Breast epithelium (tissue), 4 donors: Measurements from ENCODE around the gene DUSP21. TPM values are rescaled to one million over a fixed set of nuclear protein-coding genes. Genes with fewer than 3 reads are reported as not detected.

Experiments used
- DNase-seq, 2 donors: peaks; one replicate each; pipeline ENCODE4 v3.0.0-alpha.2; 2019; ENCODE audit warnings: low spot score in 2 of 2
- H3K27ac ChIP-seq, 2 donors: fragments of 200-600 bp; sonication (generic) in 1 of 2; one replicate each; pipeline ENCODE4 v1.5.1; 2016 to 2019; ENCODE audit warnings: mild to moderate bottlenecking in 1 of 2
- H3K27me3 ChIP-seq, 2 donors: fragments of 200-600 bp; sonication (generic) in 1 of 2; one replicate each; pipeline versions ENCODE4 v1.5.1 to v1.6.0; 2017 to 2019; ENCODE audit warnings: control low read depth in 1 of 2, mild to moderate bottlenecking in 1 of 2
- H3K36me3 ChIP-seq: fragments of 200-600 bp; one replicate; pipeline ENCODE4 v1.5.1; 2019
- H3K4me1 ChIP-seq, 2 donors: fragments of 200-600 bp; sonication (generic); one replicate each; pipeline ENCODE4 v1.5.1; 2016 to 2019; ENCODE audit warnings: control low read depth in 1 of 2
- H3K4me3 ChIP-seq, 3 donors: fragments of 200-600 bp; sonication (generic); 1 replicate in 2 of 3; 2 replicates in 1 of 3; pipeline ENCODE4 v1.5.1; 2016 to 2019; ENCODE audit warnings: mild to moderate bottlenecking in 3 of 3, moderate library complexity in 2 of 3
- H3K9me3 ChIP-seq, 2 donors: fragments of 200-600 bp; sonication (generic) in 1 of 2; one replicate each; pipeline ENCODE4 v1.5.1; 2016 to 2019; ENCODE audit warnings: control low read depth in 1 of 2
- CTCF ChIP-seq, 3 donors: fragments of 450-650 bp; IDR thresholded peaks; one replicate each; pipeline ENCODE4 v1.5.1; 2016 to 2017; ENCODE audit warnings: antibody characterized with exemption in 3 of 3, mild to moderate bottlenecking in 3 of 3, moderate library complexity in 3 of 3
- POLR2A ChIP-seq: fragments of 450-650 bp; IDR thresholded peaks from one replicate; pipeline ENCODE4 v1.6.1; 2016; ENCODE audit warnings: antibody characterized with exemption, mild to moderate bottlenecking, moderate library complexity
- POLR2AphosphoS5 ChIP-seq, 3 donors: sonication (generic); formaldehyde crosslinking; IDR thresholded peaks; one replicate each; pipeline ENCODE4 v1.6.1; 2017; ENCODE audit warnings: antibody characterized with exemption in 3 of 3
- intact Hi-C: fragments of 100-400 bp; cut with DNase I; formaldehyde crosslinking; loops from one replicate; pipeline ENCODE4 v1.15.1; 2023; ENCODE audit warnings: low total_unique reads
- total RNA-seq, 3 donors: library from RNA; depleted of rRNA; stranded (reverse); fragments of >200 nt; gene quantifications; one replicate each; pipeline ENCODE4 v1.1.0, GENCODE V29; 2016

DUSP21 gene
- total RNA-seq, 3 donors from 2014 or later: not detected

GRCh38 chrX:44873415-44874276 lies 29.8 kb downstream of the DUSP21 start:
- Histone ChIP-seq H3K27ac (peak overlapping the region; percentile 100), H3K9me3 (no peaks in the 10 kb centered on the region), H3K36me3 (no peaks in the 10 kb centered on the region), H3K27me3 (no peaks in the 10 kb centered on the region), H3K4me3 (peak overlapping the region; percentile 72 to 97 (median 75)), H3K4me1 (peaks cover 3 to 11% of the 10 kb centered on the region in 2 donors)
- TF ChIP-seq POLR2AphosphoS5 (IDR thresholded peaks at IDR 0.05) (peak in 2 of 3 donors; percentile 6 to 10), CTCF (IDR thresholded peaks at IDR 0.05) (no peak)
- peak; percentile 36 to 50 for DNase-seq
- intact Hi-C loops: no loop called here

DNA sequence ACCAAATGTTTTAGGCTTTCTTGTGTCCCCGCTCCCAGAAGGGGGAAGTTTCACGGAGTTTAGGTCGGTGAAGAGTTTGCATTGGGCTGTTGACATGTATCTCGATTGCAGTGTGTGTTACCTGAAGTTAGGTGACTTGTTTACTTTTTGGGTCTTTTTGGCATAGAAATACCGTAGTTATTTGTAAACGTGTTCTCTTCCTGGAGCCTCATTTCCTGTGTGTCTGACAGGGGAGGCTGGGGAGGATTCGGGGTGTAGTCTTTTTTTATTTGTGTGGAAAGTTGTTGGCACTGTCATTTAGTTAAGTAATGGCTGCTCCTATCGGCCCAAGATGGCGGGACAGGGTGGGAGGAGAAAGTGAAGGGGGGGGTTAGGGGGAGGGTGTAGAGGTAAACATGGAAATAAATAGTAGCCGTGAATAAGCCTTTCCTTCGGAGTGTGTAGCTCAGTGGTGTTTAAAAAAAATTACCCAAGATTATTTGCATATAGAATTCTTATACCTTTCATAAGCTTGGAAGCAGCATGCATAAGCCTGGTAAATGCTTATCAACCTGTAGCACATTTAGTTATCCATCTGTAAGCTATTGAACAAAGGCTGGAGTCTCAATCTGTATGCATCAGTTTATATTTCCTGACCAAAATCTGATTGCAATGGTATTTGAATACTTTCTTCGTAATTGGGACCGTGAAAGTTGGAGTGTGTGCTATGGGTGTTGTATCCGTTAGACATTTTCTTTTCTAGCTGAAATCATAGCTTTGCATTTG lies 30.8 kb downstream of the DUSP21 start:
- intact Hi-C loops: no loop called here
- TF ChIP-seq POLR2AphosphoS5 (IDR thresholded peaks at IDR 0.05) (no peak), POLR2A (no peak), CTCF (IDR thresholded peaks at IDR 0.05) (peak in 1 of 3 donors; percentile 23)
- DNase-seq: no peak

GRCh38 chrX:44875185-44875489 lies 31.3 kb downstream of the DUSP21 start:
- Histone ChIP-seq H3K9me3 (no peaks in the 10 kb centered on the region), H3K27ac (peak overlapping the region; percentile 100), H3K4me1 (peaks cover 3 to 12% of the 10 kb centered on the region in 2 donors), H3K27me3 (no peaks in the 10 kb centered on the region), H3K4me3 (peak overlapping the region; percentile 72 to 97 (median 75)), H3K36me3 (no peaks in the 10 kb centered on the region)
- DNase-seq: no peak
- intact Hi-C loops: no loop called here
- TF ChIP-seq CTCF (IDR thresholded peaks at IDR 0.05) (no peak), POLR2A (no peak), POLR2AphosphoS5 (IDR thresholded peaks at IDR 0.05) (no peak)

More for the DNA sequence above, 30.8 kb downstream of the DUSP21 start:
- Histone ChIP-seq H3K4me1 (peaks cover 3 to 12% of the 10 kb centered on the region in 2 donors), H3K4me3 (peak overlapping the region; percentile 72 to 97 (median 75)), H3K27me3 (no peaks in the 10 kb centered on the region), H3K27ac (peak overlapping the region; percentile 100), H3K9me3 (no peaks in the 10 kb centered on the region), H3K36me3 (no peaks in the 10 kb centered on the region)

- Histone ChIP-seq H3K4me3 (peak overlapping the region in 2 of 3 donors; percentile 75 to 97), H3K27me3 (no peaks in the 10 kb centered on the region), H3K4me1 (peaks cover 3 to 12% of the 10 kb centered on the region in 2 donors), H3K27ac (peak overlapping the region in 1 of 2 donors; percentile 11), H3K9me3 (no peaks in the 10 kb centered on the region), H3K36me3 (no peaks in the 10 kb centered on the region)
- intact Hi-C loops: no loop called here
- DNase-seq: no peak
- TF ChIP-seq POLR2AphosphoS5 (IDR thresholded peaks at IDR 0.05): no peak
- no peak for TF ChIP-seq POLR2A
- TF ChIP-seq CTCF (IDR thresholded peaks at IDR 0.05): no peak
Measured at GRCh38 chrX:44876086-44876485, 32.3 kb downstream of the DUSP21 start.

- Histone ChIP-seq H3K36me3 (no peaks in the 10 kb centered on the region), H3K27ac (no peak overlapping the region), H3K27me3 (no peaks in the 10 kb centered on the region), H3K4me1 (peaks cover 3 to 12% of the 10 kb centered on the region in 2 donors), H3K4me3 (no peak overlapping the region), H3K9me3 (no peaks in the 10 kb centered on the region)
- TF ChIP-seq POLR2AphosphoS5 (IDR thresholded peaks at IDR 0.05) (no peak), CTCF (IDR thresholded peaks at IDR 0.05) (no peak), POLR2A (no peak)
- DNase-seq: no peak
- intact Hi-C loops: no loop called here
Measured at GRCh38 chrX:44876767-44877166, 32.9 kb downstream of the DUSP21 start.
